IPS-15b (cell line): Measurements from ENCODE around the gene SMS.

ENCODE experiments used
- H3K27me3 ChIP-seq: one replicate; pipeline ENCODE4 v1.6.1; 2013; ENCODE audit warnings: low read length; ENCODE audit not compliant: control insufficient read depth, insufficient read depth
- H3K36me3 ChIP-seq: one replicate; pipeline ENCODE4 v1.6.1; 2013; ENCODE audit warnings: low read length; ENCODE audit not compliant: control insufficient read depth, insufficient read depth
- H3K4me1 ChIP-seq: one replicate; pipeline ENCODE4 v1.6.1; 2013; ENCODE audit warnings: mild to moderate bottlenecking, low read length; ENCODE audit not compliant: control insufficient read depth, insufficient read depth
- H3K4me3 ChIP-seq: one replicate; pipeline ENCODE4 v1.5.1; 2013; ENCODE audit warnings: low read depth, low read length
- H3K9ac ChIP-seq: one replicate; pipeline ENCODE4 v1.6.1; 2013; ENCODE audit warnings: low read depth, mild to moderate bottlenecking, low read length
- H3K9me3 ChIP-seq: one replicate; pipeline ENCODE4 v1.6.1; 2013; ENCODE audit warnings: mild to moderate bottlenecking, low read length; ENCODE audit not compliant: control insufficient read depth, insufficient read depth

The SMS gene

DNA sequence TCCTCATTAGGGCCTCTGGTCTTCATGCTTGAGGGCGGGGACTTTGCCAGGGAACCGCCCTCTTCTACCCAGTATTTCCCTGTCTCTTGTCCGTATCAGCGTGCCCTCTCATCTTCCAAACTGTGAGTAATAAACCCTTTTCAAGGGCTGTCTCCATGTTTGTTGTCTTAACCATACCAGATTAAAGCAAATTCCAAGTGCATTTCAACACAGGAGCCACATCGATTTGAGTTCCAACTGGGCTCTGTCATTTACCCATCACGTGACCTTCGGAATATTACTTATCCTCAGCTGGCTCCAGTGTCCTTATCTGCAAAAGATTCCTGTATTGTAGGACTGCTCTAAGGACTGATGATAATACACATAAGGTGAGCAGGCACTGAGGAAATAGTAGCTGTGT, 85.2 kb downstream of the SMS start:
- peaks cover 8% of the 10 kb centered on the region for H3K4me1 ChIP-seq
- no peaks in the 10 kb centered on the region for H3K36me3 ChIP-seq
- H3K9me3 ChIP-seq = no peaks in the 10 kb centered on the region
- H3K4me3 ChIP-seq = no peak overlapping the region
- no peaks in the 10 kb centered on the region for H3K27me3 ChIP-seq
- H3K9ac ChIP-seq = no peak overlapping the region

GRCh38 chrX:22026731-22027130, 86.2 kb downstream of the SMS start:
- no peaks in the 10 kb centered on the region for H3K27me3 ChIP-seq
- no peak overlapping the region for H3K9ac ChIP-seq
- H3K9me3 ChIP-seq = no peaks in the 10 kb centered on the region
- no peak overlapping the region for H3K4me3 ChIP-seq
- peaks cover 8% of the 10 kb centered on the region for H3K4me1 ChIP-seq
- no peaks in the 10 kb centered on the region for H3K36me3 ChIP-seq

DNA sequence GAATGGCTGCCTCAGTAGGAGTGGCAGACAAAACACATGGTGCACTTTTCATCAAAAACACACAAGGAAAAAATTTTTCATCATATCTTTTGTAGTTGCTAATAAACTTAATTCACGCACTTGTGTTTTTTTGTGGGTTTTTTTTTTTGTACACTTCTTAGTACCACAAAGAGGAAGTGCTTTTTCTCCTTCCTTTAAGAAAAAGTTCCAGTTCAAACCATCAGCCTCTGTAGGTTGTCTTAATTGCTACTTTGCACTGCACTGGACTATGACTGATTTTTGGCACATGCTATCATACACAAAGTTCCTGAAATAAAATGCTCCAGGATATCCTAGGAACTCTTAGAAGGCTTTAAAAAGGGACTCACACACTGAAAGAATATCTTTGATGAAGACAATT, 91.6 kb downstream of the SMS start, which contains the start of gene PHEX:
PHEX (plus strand) TSS at position 242 of the 400 bp plus-strand sequence. CDS start 681 bp downstream, outside the sequence.
- no peaks in the 10 kb centered on the region for H3K27me3 ChIP-seq
- no peaks in the 10 kb centered on the region for H3K36me3 ChIP-seq
- peaks cover 12% of the 10 kb centered on the region for H3K4me1 ChIP-seq
- H3K9ac ChIP-seq = no peak within 1 kb of the TSS
- H3K9me3 ChIP-seq = no peaks in the 10 kb centered on the region
- H3K4me3 ChIP-seq = no peak within 1 kb of the TSS

GRCh38 chrX:22032506-22032905, 92.0 kb downstream of the SMS start:
- Histone ChIP-seq H3K4me1 (peaks cover 12% of the 10 kb centered on the region), H3K27me3 (no peaks in the 10 kb centered on the region), H3K9ac (no peak overlapping the region), H3K9me3 (no peaks in the 10 kb centered on the region), H3K36me3 (no peaks in the 10 kb centered on the region), H3K4me3 (no peak overlapping the region)

- Histone ChIP-seq H3K4me3 (no peak overlapping the region), H3K9me3 (no peaks in the 10 kb centered on the region), H3K27me3 (no peaks in the 10 kb centered on the region), H3K36me3 (no peaks in the 10 kb centered on the region), H3K4me1 (peaks cover 14% of the 10 kb centered on the region), H3K9ac (no peak overlapping the region)
Observed at GRCh38 chrX:22033818-22034217, 93.3 kb downstream of the SMS start.

- H3K9me3 ChIP-seq = no peaks in the 10 kb centered on the region
- H3K4me1 ChIP-seq = peaks cover 14% of the 10 kb centered on the region
- H3K9ac ChIP-seq = no peak overlapping the region
- H3K36me3 ChIP-seq = no peaks in the 10 kb centered on the region
- no peak overlapping the region for H3K4me3 ChIP-seq
- H3K27me3 ChIP-seq = no peaks in the 10 kb centered on the region
Observed at GRCh38 chrX:22035236-22035635, 94.7 kb downstream of the SMS start.

DNA sequence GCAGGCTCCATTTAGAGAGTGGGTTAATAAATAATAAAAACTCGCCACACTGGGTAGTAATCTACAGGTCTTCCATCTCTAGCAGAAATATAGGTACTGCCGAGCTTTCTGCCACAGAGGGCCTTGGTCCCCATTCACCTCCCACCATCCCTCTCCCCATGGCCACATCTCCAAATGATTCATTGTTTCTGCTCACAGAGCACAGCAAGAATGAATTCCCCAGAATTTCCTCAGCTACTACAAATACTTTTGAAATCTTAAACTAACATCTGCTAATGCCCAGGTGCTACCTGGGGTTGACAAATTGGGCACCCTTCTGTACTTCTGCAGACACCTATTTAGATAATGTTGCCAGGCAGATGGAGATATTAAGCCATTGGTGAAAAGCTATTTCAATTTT, 96.7 kb downstream of the SMS start:
- no peaks in the 10 kb centered on the region for H3K36me3 ChIP-seq
- H3K9me3 ChIP-seq = no peaks in the 10 kb centered on the region
- peaks cover 14% of the 10 kb centered on the region for H3K4me1 ChIP-seq
- no peak overlapping the region for H3K4me3 ChIP-seq
- H3K9ac ChIP-seq = no peak overlapping the region
- H3K27me3 ChIP-seq = no peaks in the 10 kb centered on the region

GRCh38 chrX:22037911-22038537, 97.5 kb downstream of the SMS start:
- H3K4me3 ChIP-seq = no peak overlapping the region

DNA sequence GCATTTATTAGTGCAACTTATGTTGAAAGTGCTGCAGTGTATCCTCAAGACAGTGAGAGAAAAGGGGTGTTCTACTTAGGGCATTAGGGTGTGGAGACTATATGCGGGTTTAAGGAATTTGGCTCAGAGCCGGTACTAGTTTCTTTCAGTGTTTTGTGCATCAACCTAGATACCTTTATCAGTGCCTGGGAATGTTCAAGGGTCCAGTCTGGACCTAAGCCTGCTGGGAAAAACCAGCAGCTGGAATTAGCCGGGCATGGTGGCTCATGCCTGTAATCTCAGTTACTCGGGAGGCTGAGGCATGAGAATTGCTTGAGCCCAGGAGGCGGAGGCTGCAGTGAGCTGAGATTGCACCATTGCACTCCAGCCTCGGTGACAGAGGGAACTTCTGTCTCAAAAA, 99.0 kb downstream of the SMS start:
- peaks cover 18% of the 10 kb centered on the region for H3K4me1 ChIP-seq
- H3K27me3 ChIP-seq = no peaks in the 10 kb centered on the region
- H3K9me3 ChIP-seq = no peaks in the 10 kb centered on the region
- no peaks in the 10 kb centered on the region for H3K36me3 ChIP-seq
- H3K9ac ChIP-seq = no peak overlapping the region
- H3K4me3 ChIP-seq = no peak overlapping the region

More at GRCh38 chrX:22037911-22038537, 97.5 kb downstream of the SMS start:
- Histone ChIP-seq H3K9ac (no peak overlapping the region), H3K9me3 (no peaks in the 10 kb centered on the region), H3K27me3 (no peaks in the 10 kb centered on the region), H3K36me3 (no peaks in the 10 kb centered on the region), H3K4me1 (peaks cover 16% of the 10 kb centered on the region)

GRCh38 chrX:22040184-22040583, 99.7 kb downstream of the SMS start:
- H3K4me1 ChIP-seq = peaks cover 16% of the 10 kb centered on the region
- H3K9me3 ChIP-seq = no peaks in the 10 kb centered on the region
- H3K36me3 ChIP-seq = no peaks in the 10 kb centered on the region
- no peak overlapping the region for H3K4me3 ChIP-seq
- H3K9ac ChIP-seq = no peak overlapping the region
- H3K27me3 ChIP-seq = no peaks in the 10 kb centered on the region

DNA sequence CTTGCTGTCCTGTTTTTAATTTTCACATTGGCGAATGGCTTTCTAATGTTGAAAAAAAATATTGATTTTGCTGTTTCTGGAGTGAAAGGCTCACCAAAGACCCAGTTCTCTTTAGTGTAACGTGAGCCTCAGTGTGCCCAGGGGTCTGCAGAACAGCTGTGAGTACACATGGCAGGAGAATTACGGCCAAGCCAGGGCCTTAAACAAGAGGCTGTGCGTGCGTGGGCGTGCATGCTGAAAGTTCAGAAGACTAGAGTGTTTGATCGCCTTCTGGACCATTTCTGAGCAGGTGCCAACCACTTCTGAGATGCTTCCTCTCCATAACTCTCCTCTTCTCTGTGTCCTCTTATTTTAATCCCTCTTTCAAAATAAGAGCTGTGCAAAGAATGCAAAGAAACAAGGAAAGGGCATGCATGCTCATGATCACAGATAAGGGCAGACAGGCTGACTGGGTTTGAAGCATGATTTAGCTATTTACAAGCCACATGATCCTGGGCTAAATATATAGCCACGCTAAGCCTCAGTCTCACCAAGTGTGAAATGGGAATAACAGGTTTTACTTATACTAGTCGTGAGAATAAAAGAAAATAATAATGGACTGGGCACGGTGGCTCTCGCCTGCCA, 101.5 kb downstream of the SMS start:
- no peaks in the 10 kb centered on the region for H3K9me3 ChIP-seq
- H3K4me1 ChIP-seq = peaks cover 15% of the 10 kb centered on the region
- no peak overlapping the region for H3K4me3 ChIP-seq
- H3K9ac ChIP-seq = no peak overlapping the region
- H3K27me3 ChIP-seq = no peaks in the 10 kb centered on the region
- no peaks in the 10 kb centered on the region for H3K36me3 ChIP-seq

- Histone ChIP-seq H3K36me3 (no peaks in the 10 kb centered on the region), H3K9ac (no peak overlapping the region)
Observed at GRCh38 chrX:22043872-22044271, 103.4 kb downstream of the SMS start.

More at GRCh38 chrX:22043872-22044271, 103.4 kb downstream of the SMS start:
- peaks cover 13% of the 10 kb centered on the region for H3K4me1 ChIP-seq
- no peak overlapping the region for H3K4me3 ChIP-seq
- no peaks in the 10 kb centered on the region for H3K27me3 ChIP-seq
- H3K9me3 ChIP-seq = no peaks in the 10 kb centered on the region
